CD4-positive, alpha-beta memory T cell (primary cell): ENCODE data around the gene ALKBH1. TPM values are rescaled to one million over a fixed set of nuclear protein-coding genes. Genes with fewer than 3 reads are reported as not detected.
"Not testable (repeated sequence)": the region's sequence is repeated elsewhere in the genome, so short reads cannot be mapped to it uniquely, and the experiment has no call there.

ENCODE experiments used
- CTCF ChIA-PET: fragments of 350-600 bp; sonication (Branson Sonifier 250); formaldehyde crosslinking; loops from one replicate; lab custom pipeline; 2021; ENCODE audit warnings: inconsistent platforms; ENCODE audit not compliant: partially characterized antibody; lab: Charles Lee
- POLR2A ChIA-PET: fragments of 350-600 bp; sonication (Branson Sonifier 250); formaldehyde crosslinking; loops from one replicate; lab custom pipeline; 2021; ENCODE audit not compliant: partially characterized antibody; lab: Charles Lee
- DNase-seq, 5 donors: peaks; one replicate each; pipeline versions ENCODE4 v3.0.0 to v3.0.0-alpha.2; 2020 to 2022; ENCODE audit warnings: mixed read lengths in 1 of 5
- H3K27ac ChIP-seq: one replicate; pipeline ENCODE4 v1.7.0; 2013; ENCODE audit warnings: low read depth, low read length
- H3K27me3 ChIP-seq: 2 replicates; pipeline ENCODE4 v1.7.0; 2013; ENCODE audit warnings: mild to moderate bottlenecking, low read length, moderate library complexity; ENCODE audit not compliant: insufficient read depth
- H3K36me3 ChIP-seq: 2 replicates; pipeline ENCODE4 v1.7.0; 2013; ENCODE audit warnings: mild to moderate bottlenecking, low read length, moderate library complexity; ENCODE audit not compliant: insufficient read depth
- H3K4me1 ChIP-seq: 2 replicates; pipeline ENCODE4 v1.7.0; 2013; ENCODE audit warnings: mild to moderate bottlenecking, low read length, moderate library complexity; ENCODE audit not compliant: insufficient read depth
- H3K4me3 ChIP-seq, 2 donors: one replicate each; pipeline ENCODE4 v1.7.0; 2013; ENCODE audit warnings: low read length in 2 of 2, mild to moderate bottlenecking in 1 of 2
- H3K9me3 ChIP-seq, 2 donors: one replicate each; pipeline ENCODE4 v1.7.0; 2013; ENCODE audit warnings: low read length in 2 of 2, control low read depth in 1 of 2; ENCODE audit not compliant: control insufficient read depth in 1 of 2
- H3K27ac Mint-ChIP-seq, 7 donors: one replicate each; pipeline ENCODE4 v1.8.0; 2020 to 2021; ENCODE audit warnings: mixed read lengths in 7 of 7, mild to moderate bottlenecking in 6 of 7, inconsistent platforms in 3 of 7, moderate library complexity in 3 of 7
- H3K27me3 Mint-ChIP-seq, 2 donors: one replicate each; pipeline ENCODE4 v1.8.0; 2020 to 2021; ENCODE audit warnings: mixed read lengths in 2 of 2
- H3K36me3 Mint-ChIP-seq, 2 donors: one replicate each; pipeline ENCODE4 v1.8.0; 2020 to 2021; ENCODE audit warnings: mixed read lengths in 2 of 2, inconsistent platforms in 1 of 2, mild to moderate bottlenecking in 1 of 2
- H3K4me1 Mint-ChIP-seq, 4 donors: one replicate each; pipeline ENCODE4 v1.8.0; 2020 to 2021; ENCODE audit warnings: mixed read lengths in 4 of 4, mild to moderate bottlenecking in 1 of 4
- H3K4me3 Mint-ChIP-seq, 8 donors: one replicate each; pipeline ENCODE4 v1.8.0; 2020 to 2021; ENCODE audit warnings: mixed read lengths in 8 of 8, mild to moderate bottlenecking in 7 of 8, moderate library complexity in 6 of 8, inconsistent platforms in 3 of 8
- H3K9me3 Mint-ChIP-seq, 8 donors: one replicate each; pipeline ENCODE4 v1.8.0; 2020 to 2021; ENCODE audit warnings: mixed read lengths in 8 of 8, mild to moderate bottlenecking in 5 of 8, inconsistent platforms in 3 of 8, moderate library complexity in 1 of 8
- intact Hi-C: fragments of 100-400 bp; cut with micrococcal nuclease; formaldehyde crosslinking; loops from one replicate; pipeline ENCODE4 v1.15.1; 2023
- polyA plus RNA-seq, 2 donors: library from polyadenylated mRNA; unstranded; fragments of 300-500 nt; fragmentation: Illumina TruSeq; gene quantifications; one replicate each; pipeline ENCODE4 v1.2.3, GENCODE V29; 2021
- total RNA-seq, 2 experiments: library from RNA; stranded (reverse); gene quantifications; one replicate each; pipeline ENCODE4 v1.2.3, GENCODE V29; 2021

ALKBH1 gene
- total and polyA plus RNA-seq, 4 experiments from 2014 or later, result 5.8 to 20.1 (median 12.9) TPM

- H3K27me3 Mint-ChIP-seq, result no peaks in the 10 kb centered on the region
- H3K36me3 ChIP-seq, result peaks cover 37% of the 10 kb centered on the region
- H3K4me3 Mint-ChIP-seq, result no peak overlapping the region
- DNase-seq, result no peak
- no peaks in the 10 kb centered on the region for H3K4me1 Mint-ChIP-seq
- no peak overlapping the region for H3K27ac Mint-ChIP-seq
- peaks cover 43 to 55% of the 10 kb centered on the region in 2 donors for H3K36me3 Mint-ChIP-seq
- POLR2A ChIA-PET, result no interaction called here
- no peak overlapping the region for H3K27ac ChIP-seq
- no peaks in the 10 kb centered on the region for H3K4me1 ChIP-seq
- no peaks in the 10 kb centered on the region for H3K27me3 ChIP-seq
- no peak overlapping the region for H3K4me3 ChIP-seq
- no peaks in the 10 kb centered on the region for H3K9me3 Mint-ChIP-seq
- H3K9me3 ChIP-seq, result no peaks in the 10 kb centered on the region
- intact Hi-C loops, result no loop called here
- CTCF ChIA-PET, result no interaction called here
Measured at GRCh38 chr14:77674931-77675330, 32.9 kb downstream of the ALKBH1 start.

- Histone ChIP-seq H3K27ac (no peak overlapping the region), H3K4me3 (no peak overlapping the region), H3K27me3 (no peaks in the 10 kb centered on the region), H3K9me3 (no peaks in the 10 kb centered on the region), H3K4me1 (no peaks in the 10 kb centered on the region), H3K36me3 (peaks cover 31% of the 10 kb centered on the region)
- Mint-ChIP-seq H3K4me3 (no peak overlapping the region), H3K9me3 (no peaks in the 10 kb centered on the region), H3K27me3 (no peaks in the 10 kb centered on the region), H3K36me3 (peaks cover 37 to 44% of the 10 kb centered on the region in 2 donors), H3K4me1 (no peaks in the 10 kb centered on the region), H3K27ac (peak overlapping the region in 2 of 7 donors; percentile 29 to 68)
- ChIA-PET POLR2A (no interaction called here), CTCF (no interaction called here)
- intact Hi-C loops, result no loop called here
- DNase-seq, result no peak
Measured at GRCh38 chr14:77673193-77673592, 34.6 kb downstream of the ALKBH1 start.

DNA sequence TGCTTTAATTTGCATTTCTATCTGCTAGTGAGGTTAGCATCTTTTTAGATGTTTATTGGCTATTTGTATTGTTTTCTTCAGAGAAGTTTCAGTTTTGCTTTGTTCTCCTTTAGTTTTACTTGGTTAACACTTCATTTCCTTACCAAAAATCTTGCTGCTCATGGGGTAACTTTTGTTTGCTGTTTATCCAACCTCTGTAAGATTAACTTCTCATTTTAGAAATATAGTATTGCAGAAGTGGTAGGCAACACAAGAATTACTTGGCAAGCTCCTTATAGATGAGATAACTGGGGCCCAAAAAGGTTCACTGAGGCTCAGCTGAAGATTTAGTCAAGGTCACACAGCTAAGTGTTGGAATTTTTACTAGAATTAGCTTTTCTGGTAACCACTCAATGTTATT lies 40.5 kb downstream of the ALKBH1 start:
- CTCF ChIA-PET, result interaction anchor here (0.5 kb wide), 1 partner anchor 10 kb away, joined by 3 read pairs; no protein-coding TSS in a partner anchor

DNA sequence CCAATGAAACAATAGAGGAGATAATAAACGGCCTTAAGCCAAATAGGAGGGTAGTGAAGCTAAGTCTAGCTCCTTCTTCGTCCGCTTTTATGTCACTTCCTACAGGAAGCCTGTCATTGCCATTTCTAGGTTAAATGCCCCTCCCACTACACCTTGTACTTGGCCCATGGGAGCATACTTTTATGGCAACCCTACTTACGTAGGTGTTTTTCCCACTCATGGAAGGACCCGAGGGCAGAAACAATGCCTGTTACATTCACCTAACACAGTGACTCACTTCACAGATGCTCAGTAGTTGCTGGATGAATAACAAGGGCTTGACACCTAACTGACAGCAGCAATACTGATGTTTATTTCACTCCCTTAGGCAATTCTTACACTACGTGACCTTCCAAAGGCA lies 44.5 kb downstream of the ALKBH1 start:
- Histone ChIP-seq H3K4me1 (no peaks in the 10 kb centered on the region), H3K27me3 (no peaks in the 10 kb centered on the region), H3K36me3 (no peaks in the 10 kb centered on the region), H3K9me3 (no peaks in the 10 kb centered on the region), H3K4me3 (no peak overlapping the region), H3K27ac (no peak overlapping the region)
- intact Hi-C loops, result no loop called here
- H3K27me3 Mint-ChIP-seq, result no peaks in the 10 kb centered on the region
- H3K9me3 Mint-ChIP-seq, result peaks cover 0 to 1% (median 0%) of the 10 kb centered on the region in 8 donors
- no peaks in the 10 kb centered on the region for H3K4me1 Mint-ChIP-seq
- H3K36me3 Mint-ChIP-seq, result no peaks in the 10 kb centered on the region
- H3K27ac Mint-ChIP-seq, result no peak overlapping the region
- DNase-seq, result no peak
- CTCF ChIA-PET, result no interaction called here
- H3K4me3 Mint-ChIP-seq, result no peak overlapping the region
- POLR2A ChIA-PET, result no interaction called here

More for the DNA sequence above, 40.5 kb downstream of the ALKBH1 start:
- no peak for DNase-seq
- Mint-ChIP-seq H3K27ac (no peak overlapping the region), H3K4me3 (no peak overlapping the region), H3K36me3 (peaks cover 0 to 2% of the 10 kb centered on the region in 2 donors), H3K9me3 (peaks cover 0 to 1% (median 0%) of the 10 kb centered on the region in 8 donors), H3K27me3 (no peaks in the 10 kb centered on the region), H3K4me1 (no peaks in the 10 kb centered on the region)
- POLR2A ChIA-PET, result no interaction called here
- H3K36me3 ChIP-seq, result no peaks in the 10 kb centered on the region
- intact Hi-C loops, result no loop called here
- H3K27me3 ChIP-seq, result no peaks in the 10 kb centered on the region
- no peak overlapping the region for H3K4me3 ChIP-seq
- H3K4me1 ChIP-seq, result no peaks in the 10 kb centered on the region
- H3K27ac ChIP-seq, result no peak overlapping the region
- no peaks in the 10 kb centered on the region for H3K9me3 ChIP-seq

- H3K4me3 ChIP-seq, H3K27ac ChIP-seq, H3K9me3 Mint-ChIP-seq, H3K4me3 Mint-ChIP-seq, intact Hi-C loops, H3K4me1 ChIP-seq, H3K36me3 Mint-ChIP-seq, POLR2A ChIA-PET, H3K27me3 Mint-ChIP-seq, H3K36me3 ChIP-seq, DNase-seq, H3K9me3 ChIP-seq, H3K27me3 ChIP-seq, H3K4me1 Mint-ChIP-seq, CTCF ChIA-PET, H3K27ac Mint-ChIP-seq: not testable (repeated sequence)
Measured at GRCh38 chr14:77661562-77661961, 46.3 kb downstream of the ALKBH1 start.

DNA sequence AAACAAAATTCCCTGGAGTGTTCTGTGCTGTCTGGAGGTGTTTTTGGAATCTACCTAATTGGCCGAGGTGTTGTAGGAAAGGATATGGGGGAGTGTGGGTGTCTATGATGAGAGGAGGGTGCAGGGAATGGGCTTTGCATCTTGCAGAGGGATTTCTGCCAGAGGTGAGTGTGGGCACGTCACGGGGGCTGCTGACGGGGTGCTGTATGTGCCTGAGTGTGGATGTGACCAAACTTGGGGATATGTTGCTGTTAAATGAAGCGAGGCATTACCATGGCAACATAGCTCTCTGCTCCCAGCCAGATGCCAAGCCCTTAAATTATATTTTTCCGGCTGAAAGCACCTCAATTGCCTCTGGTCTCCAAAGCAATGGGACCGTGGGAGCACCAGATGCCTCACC lies 47.1 kb downstream of the ALKBH1 start:
- Histone ChIP-seq H3K4me1 (no peaks in the 10 kb centered on the region), H3K9me3 (no peaks in the 10 kb centered on the region), H3K4me3 (no peak overlapping the region), H3K27me3 (no peaks in the 10 kb centered on the region), H3K27ac (no peak overlapping the region), H3K36me3 (no peaks in the 10 kb centered on the region)
- peaks cover 0 to 1% (median 0%) of the 10 kb centered on the region in 8 donors for H3K9me3 Mint-ChIP-seq
- DNase-seq, result no peak
- intact Hi-C loops, result no loop called here
- H3K4me3 Mint-ChIP-seq, result no peak overlapping the region
- ChIA-PET CTCF (no interaction called here), POLR2A (no interaction called here)
- no peaks in the 10 kb centered on the region for H3K27me3 Mint-ChIP-seq
- no peak overlapping the region for H3K27ac Mint-ChIP-seq
- H3K4me1 Mint-ChIP-seq, result peaks cover 0 to 3% (median 0%) of the 10 kb centered on the region in 4 donors
- no peaks in the 10 kb centered on the region for H3K36me3 Mint-ChIP-seq

- Histone ChIP-seq H3K4me3 (no peak overlapping the region), H3K36me3 (no peaks in the 10 kb centered on the region), H3K27ac (no peak overlapping the region), H3K4me1 (no peaks in the 10 kb centered on the region), H3K9me3 (no peaks in the 10 kb centered on the region), H3K27me3 (no peaks in the 10 kb centered on the region)
- Mint-ChIP-seq H3K27me3 (no peaks in the 10 kb centered on the region), H3K27ac (no peak overlapping the region), H3K4me3 (no peak overlapping the region), H3K4me1 (peaks cover 0 to 3% (median 0%) of the 10 kb centered on the region in 4 donors), H3K9me3 (no peaks in the 10 kb centered on the region), H3K36me3 (no peaks in the 10 kb centered on the region)
- POLR2A ChIA-PET, result no interaction called here
- CTCF ChIA-PET, result interaction anchor here (0.6 kb wide), 1 partner anchor 95 kb away, joined by 3 read pairs; no protein-coding TSS in a partner anchor
- intact Hi-C loops, result no loop called here
- no peak for DNase-seq
Measured at GRCh38 chr14:77659831-77660230, 48.0 kb downstream of the ALKBH1 start.

- Histone ChIP-seq H3K36me3 (no peaks in the 10 kb centered on the region), H3K27me3 (no peaks in the 10 kb centered on the region), H3K9me3 (no peaks in the 10 kb centered on the region), H3K27ac (no peak overlapping the region), H3K4me3 (no peak overlapping the region), H3K4me1 (no peaks in the 10 kb centered on the region)
- Mint-ChIP-seq H3K27me3 (no peaks in the 10 kb centered on the region), H3K27ac (peak overlapping the region in 2 of 7 donors; percentile 50 to 57), H3K4me3 (no peak overlapping the region), H3K36me3 (no peaks in the 10 kb centered on the region), H3K4me1 (peaks cover 0 to 5% (median 0%) of the 10 kb centered on the region in 4 donors), H3K9me3 (no peaks in the 10 kb centered on the region)
- POLR2A ChIA-PET, result no interaction called here
- DNase-seq, result no peak
- intact Hi-C loops, result no loop called here
- CTCF ChIA-PET, result interaction anchor here (0.7 kb wide), 1 partner anchor 10 kb away, joined by 3 read pairs; no protein-coding TSS in a partner anchor
Measured at GRCh38 chr14:77657280-77657679, 50.5 kb downstream of the ALKBH1 start.
